HAP-1 (cell line): ENCODE data around the gene TP73.

Experiments used
- DNase-seq, 2 experiments: peaks; one replicate each; pipeline ENCODE4 v3.0.0-alpha.2; 2016 to 2020; ENCODE audit warnings: low spot score in 2 of 2
- H3K27me3 ChIP-seq: fragments of 250-450 bp; sonication (Bioruptor Pico); 2 replicates; pipeline ENCODE4 v1.5.1; 2020; ENCODE audit warnings: low read depth, mild to moderate bottlenecking, moderate library complexity
- H3K36me3 ChIP-seq: fragments of 250-450 bp; sonication (Bioruptor Pico); replicated peaks from 2 replicates; pipeline ENCODE4 v1.5.1; 2020; ENCODE audit warnings: mild to moderate bottlenecking
- H3K4me1 ChIP-seq: fragments of 250-450 bp; sonication (Bioruptor Pico); 2 replicates; pipeline ENCODE4 v1.5.1; 2020; ENCODE audit warnings: mild to moderate bottlenecking
- H3K4me3 ChIP-seq: fragments of 250-450 bp; sonication (Bioruptor Pico); 2 replicates; pipeline ENCODE4 v1.5.1; 2020; ENCODE audit warnings: mild to moderate bottlenecking, moderate library complexity
- H3K9me3 ChIP-seq: fragments of 250-450 bp; sonication (Bioruptor Pico); 2 replicates; pipeline ENCODE4 v1.5.1; 2020; ENCODE audit warnings: mild to moderate bottlenecking, moderate library complexity
- in situ Hi-C: fragments of 300-500 bp; cut with MboI; formaldehyde crosslinking; loops from 3 replicates; pipeline ENCODE4 v1.14.3; 2020; ENCODE audit warnings: low sequenced_read_pairs, inconsistent platforms, mixed read lengths

TP73 gene

GRCh38 chr1:3658231-3658615, 5.9 kb downstream of the TP73 start:
- peaks cover 5% of the 10 kb centered on the region; the same call in 1 of the 2 replicates for H3K4me1 ChIP-seq
- H3K27me3 ChIP-seq = no peaks in the 10 kb centered on the region
- in situ Hi-C loops = no loop called here

GRCh38 chr1:3659093-3659492, 6.8 kb downstream of the TP73 start:
- Histone ChIP-seq H3K4me3 (no peak overlapping the region), H3K27me3 (no peaks in the 10 kb centered on the region), H3K36me3 (no peaks in the 10 kb centered on the region), H3K9me3 (no peaks in the 10 kb centered on the region), H3K4me1 (no peaks in the 10 kb centered on the region)
- no peak for DNase-seq
- in situ Hi-C loops = no loop called here

More at GRCh38 chr1:3658231-3658615, 5.9 kb downstream of the TP73 start:
- H3K9me3 ChIP-seq = no peaks in the 10 kb centered on the region
- H3K4me3 ChIP-seq = no peak overlapping the region
- no peak for DNase-seq
- H3K36me3 ChIP-seq = no peaks in the 10 kb centered on the region

- in situ Hi-C loops = no loop called here
- no peak for DNase-seq
- H3K4me1 ChIP-seq = no peaks in the 10 kb centered on the region
Observed at GRCh38 chr1:3660704-3661103, 8.4 kb downstream of the TP73 start.

GRCh38 chr1:3661631-3662030, 9.3 kb downstream of the TP73 start:
- Histone ChIP-seq H3K36me3 (no peaks in the 10 kb centered on the region), H3K4me1 (no peaks in the 10 kb centered on the region), H3K4me3 (no peak overlapping the region), H3K27me3 (no peaks in the 10 kb centered on the region), H3K9me3 (no peaks in the 10 kb centered on the region)
- in situ Hi-C loops = no loop called here
- no peak for DNase-seq

More at GRCh38 chr1:3660704-3661103, 8.4 kb downstream of the TP73 start:
- H3K36me3 ChIP-seq = no peaks in the 10 kb centered on the region
- H3K4me3 ChIP-seq = no peak overlapping the region
- H3K27me3 ChIP-seq = no peaks in the 10 kb centered on the region
- H3K9me3 ChIP-seq = no peaks in the 10 kb centered on the region

GRCh38 chr1:3662080-3662671, 9.9 kb downstream of the TP73 start:
- Histone ChIP-seq H3K4me3 (no peak overlapping the region), H3K9me3 (no peaks in the 10 kb centered on the region), H3K36me3 (no peaks in the 10 kb centered on the region), H3K4me1 (no peaks in the 10 kb centered on the region), H3K27me3 (no peaks in the 10 kb centered on the region)
- no peak for DNase-seq
- in situ Hi-C loops = no loop called here

GRCh38 chr1:3663999-3664699, 11.8 kb downstream of the TP73 start:
- Histone ChIP-seq H3K9me3 (no peaks in the 10 kb centered on the region), H3K27me3 (no peaks in the 10 kb centered on the region), H3K4me1 (no peaks in the 10 kb centered on the region), H3K4me3 (no peak overlapping the region), H3K36me3 (no peaks in the 10 kb centered on the region)
- in situ Hi-C loops = no loop called here
- DNase-seq = no peak

- Histone ChIP-seq H3K36me3 (no peaks in the 10 kb centered on the region), H3K4me3 (no peak overlapping the region), H3K9me3 (no peaks in the 10 kb centered on the region), H3K27me3 (no peaks in the 10 kb centered on the region), H3K4me1 (no peaks in the 10 kb centered on the region)
- in situ Hi-C loops = no loop called here
- no peak for DNase-seq
Observed at GRCh38 chr1:3664700-3665375, 12.5 kb downstream of the TP73 start.

GRCh38 chr1:3668148-3668547, 15.8 kb downstream of the TP73 start:
- H3K4me1 ChIP-seq = no peaks in the 10 kb centered on the region
- H3K27me3 ChIP-seq = no peaks in the 10 kb centered on the region
- H3K4me3 ChIP-seq = no peak overlapping the region
- no peaks in the 10 kb centered on the region for H3K36me3 ChIP-seq
- no peak for DNase-seq
- in situ Hi-C loops = no loop called here
- no peaks in the 10 kb centered on the region for H3K9me3 ChIP-seq

- peak; percentile 19 to 69 for DNase-seq
- Histone ChIP-seq H3K36me3 (no peaks in the 10 kb centered on the region), H3K4me1 (no peaks in the 10 kb centered on the region), H3K4me3 (no peak overlapping the region), H3K9me3 (no peaks in the 10 kb centered on the region), H3K27me3 (no peaks in the 10 kb centered on the region)
- in situ Hi-C loops = no loop called here
Observed at GRCh38 chr1:3668585-3669300, 16.4 kb downstream of the TP73 start.

- Histone ChIP-seq H3K4me3 (no peak overlapping the region), H3K27me3 (no peaks in the 10 kb centered on the region), H3K4me1 (no peaks in the 10 kb centered on the region), H3K36me3 (no peaks in the 10 kb centered on the region), H3K9me3 (no peaks in the 10 kb centered on the region)
- in situ Hi-C loops = no loop called here
- no peak for DNase-seq
Observed at GRCh38 chr1:3669421-3669821, 17.1 kb downstream of the TP73 start.

GRCh38 chr1:3669971-3670431, 17.7 kb downstream of the TP73 start:
- in situ Hi-C loops = no loop called here
- Histone ChIP-seq H3K27me3 (no peaks in the 10 kb centered on the region), H3K4me3 (no peak overlapping the region), H3K9me3 (no peaks in the 10 kb centered on the region), H3K4me1 (no peaks in the 10 kb centered on the region), H3K36me3 (no peaks in the 10 kb centered on the region)
- no peak for DNase-seq

GRCh38 chr1:3670823-3671265, 18.5 kb downstream of the TP73 start:
- no peaks in the 10 kb centered on the region for H3K4me1 ChIP-seq
- H3K9me3 ChIP-seq = no peaks in the 10 kb centered on the region
- in situ Hi-C loops = no loop called here
- H3K36me3 ChIP-seq = no peaks in the 10 kb centered on the region
- H3K4me3 ChIP-seq = no peak overlapping the region
- H3K27me3 ChIP-seq = no peaks in the 10 kb centered on the region
- DNase-seq = no peak

- H3K27me3 ChIP-seq = no peaks in the 10 kb centered on the region
- H3K4me1 ChIP-seq = no peaks in the 10 kb centered on the region
- no peak for DNase-seq
- no peak overlapping the region for H3K4me3 ChIP-seq
- no peaks in the 10 kb centered on the region for H3K36me3 ChIP-seq
- H3K9me3 ChIP-seq = no peaks in the 10 kb centered on the region
- in situ Hi-C loops = no loop called here
Observed at GRCh38 chr1:3671371-3672180, 19.3 kb downstream of the TP73 start.
